SK-N-SH (cell line): ENCODE results near the gene BSX.

Source experiments
- CTCF ChIP-seq: fragments of 200-600 bp; sonication (generic); IDR thresholded peaks from 2 replicates; pipeline ENCODE4 v1.6.1; 2017; ENCODE audit warnings: antibody characterized with exemption, mild to moderate bottlenecking, moderate library complexity
- MXI1 ChIP-seq: IDR thresholded peaks from 2 replicates; pipeline ENCODE4 v1.6.1; 2012; ENCODE audit warnings: mild to moderate bottlenecking, low read depth, low read length, improper control_type of control experiment
- NFIC ChIP-seq: IDR thresholded peaks from 2 replicates; pipeline ENCODE4 v1.4.0; 2012; ENCODE audit warnings: borderline replicate concordance
- PBX3 ChIP-seq: IDR thresholded peaks from 2 replicates; pipeline ENCODE4; 2012
- RAD21 ChIP-seq: IDR thresholded peaks from 2 replicates; pipeline ENCODE4 v1.6.1; 2012; ENCODE audit warnings: mild to moderate bottlenecking, low read length
- SIN3A ChIP-seq: IDR thresholded peaks from 2 replicates; pipeline ENCODE4 v1.6.1; 2012; ENCODE audit warnings: low read depth, mild to moderate bottlenecking, low read length, moderate library complexity, borderline replicate concordance
- USF2 ChIP-seq: fragments of 150-350 bp; IDR thresholded peaks from 2 replicates; pipeline ENCODE4 v1.6.1; 2017; ENCODE audit warnings: antibody characterized with exemption, low read length, low read depth, borderline replicate concordance
- YY1 ChIP-seq: IDR thresholded peaks from 2 replicates; pipeline ENCODE4 v1.4.0; 2012; ENCODE audit warnings: low read depth, mild to moderate bottlenecking
- ZBTB33 ChIP-seq: IDR thresholded peaks from 2 replicates; pipeline ENCODE4 v1.4.0; 2012; ENCODE audit warnings: low read depth, borderline replicate concordance

GRCh38 chr11:122978299-122978620 is 3.4 kb downstream of the BSX start:
- TF ChIP-seq SIN3A (no peak), RAD21 (no peak), CTCF (no peak), NFIC (no peak), USF2 (no peak), MXI1 (no peak), ZBTB33 (no peak), YY1 (no peak), PBX3 (no peak)
